ENCODE data around the gene NSD1.

DNA sequence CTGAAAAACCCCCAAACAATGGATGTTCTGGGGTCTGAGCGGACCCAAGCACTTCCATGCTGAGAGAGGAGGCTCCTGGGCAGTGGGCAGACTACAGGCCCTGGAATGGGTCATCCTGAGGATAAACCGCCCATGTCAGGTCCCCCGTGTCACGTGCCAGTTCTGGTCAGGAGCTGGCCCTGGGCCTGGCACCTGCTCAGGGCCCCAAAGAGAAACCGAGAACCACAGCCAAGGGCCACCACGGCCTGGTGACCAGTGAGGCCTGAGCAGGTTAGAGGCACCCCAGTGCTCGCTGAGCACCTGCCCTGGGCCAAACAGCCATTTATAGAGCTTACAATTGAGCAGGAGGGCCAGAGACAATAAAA is 202.1 kb downstream of the NSD1 start:
- TF ChIP-seq POLR2AphosphoS5 (IDR thresholded peaks at IDR 0.05; ENCODE audit: low read depth, low read length) (no peak), FOXP2 (optimal IDR thresholded peaks at IDR 0.05; ENCODE audit: borderline replicate concordance, extremely low read depth, extremely low read length, insufficient read depth) (no peak), TAF1 (IDR thresholded peaks at IDR 0.05; ENCODE audit: borderline replicate concordance, insufficient read depth, low read length) (no peak)
- TF ChIP-seq, protein P1, sequence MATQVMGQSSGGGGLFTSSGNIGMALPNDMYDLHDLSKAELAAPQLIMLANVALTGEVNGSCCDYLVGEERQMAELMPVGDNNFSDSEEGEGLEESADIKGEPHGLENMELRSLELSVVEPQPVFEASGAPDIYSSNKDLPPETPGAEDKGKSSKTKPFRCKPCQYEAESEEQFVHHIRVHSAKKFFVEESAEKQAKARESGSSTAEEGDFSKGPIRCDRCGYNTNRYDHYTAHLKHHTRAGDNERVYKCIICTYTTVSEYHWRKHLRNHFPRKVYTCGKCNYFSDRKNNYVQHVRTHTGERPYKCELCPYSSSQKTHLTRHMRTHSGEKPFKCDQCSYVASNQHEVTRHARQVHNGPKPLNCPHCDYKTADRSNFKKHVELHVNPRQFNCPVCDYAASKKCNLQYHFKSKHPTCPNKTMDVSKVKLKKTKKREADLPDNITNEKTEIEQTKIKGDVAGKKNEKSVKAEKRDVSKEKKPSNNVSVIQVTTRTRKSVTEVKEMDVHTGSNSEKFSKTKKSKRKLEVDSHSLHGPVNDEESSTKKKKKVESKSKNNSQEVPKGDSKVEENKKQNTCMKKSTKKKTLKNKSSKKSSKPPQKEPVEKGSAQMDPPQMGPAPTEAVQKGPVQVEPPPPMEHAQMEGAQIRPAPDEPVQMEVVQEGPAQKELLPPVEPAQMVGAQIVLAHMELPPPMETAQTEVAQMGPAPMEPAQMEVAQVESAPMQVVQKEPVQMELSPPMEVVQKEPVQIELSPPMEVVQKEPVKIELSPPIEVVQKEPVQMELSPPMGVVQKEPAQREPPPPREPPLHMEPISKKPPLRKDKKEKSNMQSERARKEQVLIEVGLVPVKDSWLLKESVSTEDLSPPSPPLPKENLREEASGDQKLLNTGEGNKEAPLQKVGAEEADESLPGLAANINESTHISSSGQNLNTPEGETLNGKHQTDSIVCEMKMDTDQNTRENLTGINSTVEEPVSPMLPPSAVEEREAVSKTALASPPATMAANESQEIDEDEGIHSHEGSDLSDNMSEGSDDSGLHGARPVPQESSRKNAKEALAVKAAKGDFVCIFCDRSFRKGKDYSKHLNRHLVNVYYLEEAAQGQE (IDR thresholded peaks at IDR 0.05; ENCODE audit: insufficient read depth in 1 of 2, low read depth in 2 of 2, low read length in 2 of 2), result no peak

Data from PFSK-1 (cell line).